Measurements from ENCODE around the gene EXD3.

EXD3 gene

GRCh38 chr9:137427454-137428310 lies 4.7 kb upstream of the EXD3 start:
- no peak for TF ChIP-seq GATA1 (IDR thresholded peaks at IDR 0.05; ENCODE audit: low read depth, low read length)
- no peak for TF ChIP-seq POLR2A (IDR thresholded peaks at IDR 0.05; ENCODE audit: low read length)

GRCh38 chr9:137426018-137426681 lies 3.2 kb upstream of the EXD3 start:
- TF ChIP-seq GATA1 (IDR thresholded peaks at IDR 0.05; ENCODE audit: low read depth, low read length) (no peak), POLR2A (IDR thresholded peaks at IDR 0.05; ENCODE audit: low read length) (no peak)
- DNase-seq: no peak

More at GRCh38 chr9:137427454-137428310, 4.7 kb upstream of the EXD3 start:
- no peak for DNase-seq

GRCh38 chr9:137423514-137424291 lies 741 bp upstream of the EXD3 start:
- TF ChIP-seq POLR2A (IDR thresholded peaks at IDR 0.05; ENCODE audit: low read length) (no peak), GATA1 (IDR thresholded peaks at IDR 0.05; ENCODE audit: low read depth, low read length) (no peak)
- DNase-seq: peak; percentile 26 to 48

GRCh38 chr9:137421838-137422603 lies 941 bp downstream of the EXD3 start:
- no peak for DNase-seq
- TF ChIP-seq GATA1 (IDR thresholded peaks at IDR 0.05; ENCODE audit: low read depth, low read length) (no peak), POLR2A (IDR thresholded peaks at IDR 0.05; ENCODE audit: low read length) (no peak)

GRCh38 chr9:137417161-137418021 lies 5.6 kb downstream of the EXD3 start:
- no peak for TF ChIP-seq GATA1 (IDR thresholded peaks at IDR 0.05; ENCODE audit: low read depth, low read length)
- TF ChIP-seq POLR2A (IDR thresholded peaks at IDR 0.05; ENCODE audit: low read length): peak; percentile 28
- peak; percentile 19 to 34 for DNase-seq

- no peak for DNase-seq
- TF ChIP-seq POLR2A (IDR thresholded peaks at IDR 0.05; ENCODE audit: low read length): no peak
- no peak for TF ChIP-seq GATA1 (IDR thresholded peaks at IDR 0.05; ENCODE audit: low read depth, low read length)
Observed at GRCh38 chr9:137416563-137417151, 6.3 kb downstream of the EXD3 start.

- TF ChIP-seq POLR2A (IDR thresholded peaks at IDR 0.05; ENCODE audit: low read length) (no peak), GATA1 (IDR thresholded peaks at IDR 0.05; ENCODE audit: low read depth, low read length) (no peak)
- DNase-seq: no peak
Observed at GRCh38 chr9:137416006-137416562, 6.9 kb downstream of the EXD3 start.

GRCh38 chr9:137415451-137415850 lies 7.5 kb downstream of the EXD3 start:
- no peak for DNase-seq
- no peak for TF ChIP-seq POLR2A (IDR thresholded peaks at IDR 0.05; ENCODE audit: low read length)
- no peak for TF ChIP-seq GATA1 (IDR thresholded peaks at IDR 0.05; ENCODE audit: low read depth, low read length)

- TF ChIP-seq POLR2A (IDR thresholded peaks at IDR 0.05; ENCODE audit: low read length) (no peak), GATA1 (IDR thresholded peaks at IDR 0.05; ENCODE audit: low read depth, low read length) (no peak)
- no peak for DNase-seq
Observed at GRCh38 chr9:137412431-137412830, 10.5 kb downstream of the EXD3 start.

- TF ChIP-seq POLR2A (IDR thresholded peaks at IDR 0.05; ENCODE audit: low read length): no peak
- TF ChIP-seq GATA1 (IDR thresholded peaks at IDR 0.05; ENCODE audit: low read depth, low read length): no peak
- DNase-seq: peak in 1 of 2 experiments; percentile 12
Observed at GRCh38 chr9:137411645-137412380, 11.1 kb downstream of the EXD3 start.

GRCh38 chr9:137411260-137411644 lies 11.7 kb downstream of the EXD3 start:
- DNase-seq: no peak

More at GRCh38 chr9:137411260-137411644, 11.7 kb downstream of the EXD3 start:
- no peak for TF ChIP-seq GATA1 (IDR thresholded peaks at IDR 0.05; ENCODE audit: low read depth, low read length)
- TF ChIP-seq POLR2A (IDR thresholded peaks at IDR 0.05; ENCODE audit: low read length): no peak
